ENCODE measurements around the gene PAWR.

PAWR gene

GRCh38 chr12:79698966-79699365 lies 8.2 kb upstream of the PAWR start:
- H3K4me1 ChIP-seq (ENCODE audit: control insufficient read depth, insufficient read depth, low read length, poor library complexity, severe bottlenecking): no peaks in the 10 kb centered on the region
- H3K9me3 ChIP-seq (ENCODE audit: control insufficient read depth, low read length): no peaks in the 10 kb centered on the region
- H3K4me3 ChIP-seq (ENCODE audit: extremely low read depth, insufficient read depth, low read length, poor library complexity, severe bottlenecking): no peak overlapping the region
- no peaks in the 10 kb centered on the region for H3K36me3 ChIP-seq (ENCODE audit: control insufficient read depth, insufficient read depth, low read length)
- no peak overlapping the region for H3K27ac ChIP-seq (ENCODE audit: low read depth, low read length, severe bottlenecking)
- 89 to 93% methylated on average over 1 to 3 of the region's 3 CpGs for WGBS, 2 experiments (ENCODE audit: insufficient coverage in 2 of 2)

DNA sequence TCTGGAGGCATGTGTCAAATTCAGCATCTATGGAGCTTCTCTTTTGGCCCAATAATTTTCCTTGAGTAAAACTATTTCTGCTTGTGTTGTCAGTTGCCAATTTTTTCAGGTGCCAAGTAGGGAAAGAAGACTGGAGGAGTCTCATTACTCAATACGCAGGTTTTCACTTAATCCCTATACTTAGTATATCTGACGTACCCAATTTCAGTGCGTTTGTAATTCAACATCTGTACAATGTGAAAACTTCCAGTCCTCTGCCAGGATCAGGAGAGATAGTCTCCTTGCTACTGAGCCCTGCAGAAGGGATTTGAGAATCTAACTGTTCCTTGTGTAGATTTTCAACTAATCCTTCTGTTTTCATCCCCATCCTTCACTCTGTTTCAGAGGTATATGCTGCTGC lies 5.7 kb upstream of the PAWR start:
- Histone ChIP-seq H3K9me3 (ENCODE audit: control insufficient read depth, low read length) (no peaks in the 10 kb centered on the region), H3K4me1 (ENCODE audit: control insufficient read depth, insufficient read depth, low read length, poor library complexity, severe bottlenecking) (peaks cover 5% of the 10 kb centered on the region), H3K4me3 (ENCODE audit: extremely low read depth, insufficient read depth, low read length, poor library complexity, severe bottlenecking) (no peak overlapping the region), H3K27ac (ENCODE audit: low read depth, low read length, severe bottlenecking) (no peak overlapping the region), H3K36me3 (ENCODE audit: control insufficient read depth, insufficient read depth, low read length) (no peaks in the 10 kb centered on the region)
- whole genome bisulfite sequencing, 2 experiments (ENCODE audit: insufficient coverage in 2 of 2): 94% methylated on average over 3 of the region's 3 CpGs; no CpG with 5 or more reads in 1 of the 2 experiments

DNA sequence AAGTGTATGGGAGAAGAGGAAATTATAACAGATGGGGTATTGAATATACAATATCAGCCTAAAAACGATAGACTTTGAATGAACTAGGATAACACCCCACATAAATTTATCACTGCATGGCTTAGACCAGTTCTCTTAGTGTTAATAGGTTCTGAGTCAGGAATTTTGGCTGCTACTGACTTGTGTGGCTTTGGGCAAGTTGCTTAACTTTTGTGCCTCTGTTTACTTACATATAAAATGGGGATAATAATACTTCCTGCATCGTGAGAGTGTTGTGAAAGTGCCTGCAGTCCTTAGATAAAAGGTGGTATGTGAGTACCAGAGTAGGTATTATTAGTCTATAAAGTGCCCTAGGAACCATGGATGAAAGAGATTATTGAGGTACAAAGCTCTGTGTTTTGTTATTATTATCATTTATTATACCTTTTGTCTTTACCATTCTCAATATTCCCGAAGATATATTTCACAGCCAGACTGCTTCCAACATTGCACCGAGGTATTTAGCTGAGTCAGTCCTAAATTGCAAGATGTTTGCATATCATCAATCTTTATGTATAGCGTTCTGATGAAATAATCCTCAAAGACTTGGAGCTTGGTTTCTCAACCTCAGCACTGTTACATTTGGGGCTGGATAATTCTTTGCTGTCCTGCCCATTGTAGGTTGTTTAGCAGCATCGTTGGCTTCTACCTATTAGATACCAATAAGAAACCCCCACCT lies 2.3 kb upstream of the PAWR start:
- H3K27ac ChIP-seq (ENCODE audit: low read depth, low read length, severe bottlenecking): no peak overlapping the region
- H3K9me3 ChIP-seq (ENCODE audit: control insufficient read depth, low read length): no peaks in the 10 kb centered on the region
- 83% methylated on average over 4 of the region's 6 CpGs; no CpG with 5 or more reads in 1 of the 2 experiments for WGBS, 2 experiments (ENCODE audit: insufficient coverage in 2 of 2)
- peaks cover 5% of the 10 kb centered on the region for H3K4me1 ChIP-seq (ENCODE audit: control insufficient read depth, insufficient read depth, low read length, poor library complexity, severe bottlenecking)
- no peaks in the 10 kb centered on the region for H3K36me3 ChIP-seq (ENCODE audit: control insufficient read depth, insufficient read depth, low read length)
- H3K4me3 ChIP-seq (ENCODE audit: extremely low read depth, insufficient read depth, low read length, poor library complexity, severe bottlenecking): no peak overlapping the region

DNA sequence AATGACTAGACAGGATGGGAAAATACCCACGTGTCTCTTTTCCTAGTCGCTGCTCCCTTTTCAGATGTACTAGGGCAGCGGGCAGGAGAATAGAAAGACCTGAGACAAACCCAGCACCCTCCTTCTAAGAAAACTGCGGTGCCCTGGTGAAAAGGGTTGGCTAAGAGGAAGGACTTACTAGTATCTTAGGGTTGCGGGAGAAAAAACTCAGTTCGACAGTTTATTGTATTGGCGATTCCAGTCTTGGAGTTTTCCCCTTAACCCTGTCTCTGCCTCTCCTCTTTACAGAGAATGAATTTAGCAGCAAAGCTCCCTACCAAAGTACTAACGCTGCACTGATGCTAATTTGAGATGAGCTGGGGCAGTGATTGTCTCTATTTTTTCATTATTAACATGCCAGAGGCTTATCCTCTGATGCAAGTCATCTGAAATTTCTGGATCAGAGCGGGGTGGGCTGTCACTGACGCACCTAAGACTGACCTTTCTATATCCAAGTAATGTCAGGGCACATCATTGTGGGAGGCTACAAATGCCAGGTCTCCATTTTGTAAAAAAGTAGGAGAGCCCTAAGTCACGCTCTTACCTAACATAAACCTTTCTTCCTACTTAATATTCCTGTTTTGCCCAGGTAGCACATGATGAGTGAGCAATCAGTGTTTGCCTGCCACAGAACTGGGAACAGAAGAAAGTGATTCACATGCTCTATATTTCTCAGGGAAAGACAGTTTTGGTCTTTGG lies 916 bp upstream of the PAWR start:
- H3K4me3 ChIP-seq (ENCODE audit: extremely low read depth, insufficient read depth, low read length, poor library complexity, severe bottlenecking): peak overlapping the region; percentile 81
- 3 to 10% methylated on average over 3 to 5 of the region's 11 CpGs for WGBS, 2 experiments (ENCODE audit: insufficient coverage in 2 of 2)
- peaks cover 5% of the 10 kb centered on the region for H3K4me1 ChIP-seq (ENCODE audit: control insufficient read depth, insufficient read depth, low read length, poor library complexity, severe bottlenecking)
- no peaks in the 10 kb centered on the region for H3K36me3 ChIP-seq (ENCODE audit: control insufficient read depth, insufficient read depth, low read length)
- no peaks in the 10 kb centered on the region for H3K9me3 ChIP-seq (ENCODE audit: control insufficient read depth, low read length)
- H3K27ac ChIP-seq (ENCODE audit: low read depth, low read length, severe bottlenecking): peak overlapping the region; percentile 94

DNA sequence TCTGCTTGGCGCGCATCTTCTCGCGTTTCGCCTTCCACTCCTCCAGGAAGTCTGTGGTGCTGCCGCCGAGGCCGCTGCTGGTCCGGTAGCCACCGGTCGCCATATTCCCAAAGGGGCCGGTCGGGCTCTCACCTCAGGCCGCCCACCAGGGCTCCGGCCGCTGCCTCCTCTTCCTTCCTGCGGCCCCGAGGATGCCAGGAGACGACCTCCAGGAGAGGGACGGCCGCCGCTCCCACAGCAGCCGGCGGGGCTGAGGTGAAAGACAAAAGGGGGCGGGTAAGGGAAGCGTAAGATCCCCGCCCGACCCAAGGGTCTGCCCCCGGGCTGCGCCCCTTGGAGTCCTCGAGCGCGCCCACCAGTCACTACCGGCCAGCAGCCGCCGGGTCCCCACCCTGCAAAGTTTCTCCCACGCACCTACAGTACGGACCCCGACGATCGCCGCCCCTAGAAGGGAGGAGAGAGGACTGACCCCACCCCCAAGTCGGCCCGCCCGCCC lies 574 bp downstream of the PAWR start:
- no peaks in the 10 kb centered on the region for H3K36me3 ChIP-seq (ENCODE audit: control insufficient read depth, insufficient read depth, low read length)
- peak overlapping the region; percentile 81 for H3K4me3 ChIP-seq (ENCODE audit: extremely low read depth, insufficient read depth, low read length, poor library complexity, severe bottlenecking)
- WGBS, 2 experiments (ENCODE audit: insufficient coverage in 2 of 2): 0% methylated on average over 26 to 32 of the region's 45 CpGs
- no peaks in the 10 kb centered on the region for H3K9me3 ChIP-seq (ENCODE audit: control insufficient read depth, low read length)
- peaks cover 6% of the 10 kb centered on the region for H3K4me1 ChIP-seq (ENCODE audit: control insufficient read depth, insufficient read depth, low read length, poor library complexity, severe bottlenecking)
- peak overlapping the region; percentile 75 for H3K27ac ChIP-seq (ENCODE audit: low read depth, low read length, severe bottlenecking)

DNA sequence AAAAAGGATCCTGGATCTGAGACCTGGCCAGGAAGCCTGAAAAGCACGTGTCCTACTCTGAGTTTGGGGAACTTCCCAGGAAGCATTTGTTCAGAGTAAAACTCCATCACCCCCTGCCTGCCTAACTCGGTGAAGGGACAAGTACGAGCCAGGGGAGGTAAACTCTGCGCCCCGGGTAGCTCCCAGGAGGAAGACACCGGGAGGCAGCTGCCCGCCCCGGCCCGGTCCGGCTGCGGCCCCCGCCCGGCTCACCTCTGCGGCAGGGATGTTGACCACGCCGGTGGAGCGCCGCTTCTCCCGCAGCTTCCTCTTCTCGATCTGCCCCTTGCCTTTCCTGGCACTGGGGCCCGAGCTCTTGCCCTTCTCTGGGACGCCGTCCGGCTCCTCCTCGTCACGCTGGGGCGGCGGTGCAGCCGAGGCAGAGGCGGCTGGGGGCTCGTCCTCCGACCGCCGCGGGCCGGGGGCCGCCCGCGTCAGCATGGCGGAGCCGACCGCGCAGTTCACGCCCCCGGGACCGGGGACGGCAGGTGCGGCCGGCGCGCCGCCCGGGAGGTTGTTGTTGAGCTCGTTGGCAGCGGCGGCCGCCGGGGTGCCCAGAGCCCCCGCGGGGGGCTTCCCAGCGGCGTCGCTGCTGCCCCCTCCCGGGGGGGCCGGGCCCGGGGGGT lies 1.2 kb downstream of the PAWR start:
- Histone ChIP-seq H3K4me3 (ENCODE audit: extremely low read depth, insufficient read depth, low read length, poor library complexity, severe bottlenecking) (peak overlapping the region; percentile 81), H3K4me1 (ENCODE audit: control insufficient read depth, insufficient read depth, low read length, poor library complexity, severe bottlenecking) (peaks cover 9% of the 10 kb centered on the region), H3K27ac (ENCODE audit: low read depth, low read length, severe bottlenecking) (peak overlapping the region; percentile 75), H3K9me3 (ENCODE audit: control insufficient read depth, low read length) (no peaks in the 10 kb centered on the region), H3K36me3 (ENCODE audit: control insufficient read depth, insufficient read depth, low read length) (no peaks in the 10 kb centered on the region)
- WGBS, 2 experiments (ENCODE audit: insufficient coverage in 2 of 2): 0% methylated on average over 41 to 50 of the region's 66 CpGs

GRCh38 chr12:79689061-79689476 lies 1.7 kb downstream of the PAWR start:
- peaks cover 9% of the 10 kb centered on the region for H3K4me1 ChIP-seq (ENCODE audit: control insufficient read depth, insufficient read depth, low read length, poor library complexity, severe bottlenecking)
- peak overlapping the region; percentile 75 for H3K27ac ChIP-seq (ENCODE audit: low read depth, low read length, severe bottlenecking)
- 5 to 7% methylated on average over 3 of the region's 6 CpGs for WGBS, 2 experiments (ENCODE audit: insufficient coverage in 2 of 2)
- H3K36me3 ChIP-seq (ENCODE audit: control insufficient read depth, insufficient read depth, low read length): no peaks in the 10 kb centered on the region
- H3K9me3 ChIP-seq (ENCODE audit: control insufficient read depth, low read length): no peaks in the 10 kb centered on the region
- H3K4me3 ChIP-seq (ENCODE audit: extremely low read depth, insufficient read depth, low read length, poor library complexity, severe bottlenecking): peak overlapping the region; percentile 81

- H3K4me3 ChIP-seq (ENCODE audit: extremely low read depth, insufficient read depth, low read length, poor library complexity, severe bottlenecking): peak overlapping the region; percentile 81
- no CpG with 5 or more reads among the region's 6 CpGs for WGBS, 2 experiments (ENCODE audit: insufficient coverage in 2 of 2)
- no peak overlapping the region for H3K27ac ChIP-seq (ENCODE audit: low read depth, low read length, severe bottlenecking)
- H3K9me3 ChIP-seq (ENCODE audit: control insufficient read depth, low read length): no peaks in the 10 kb centered on the region
- peaks cover 9% of the 10 kb centered on the region for H3K4me1 ChIP-seq (ENCODE audit: control insufficient read depth, insufficient read depth, low read length, poor library complexity, severe bottlenecking)
- H3K36me3 ChIP-seq (ENCODE audit: control insufficient read depth, insufficient read depth, low read length): no peaks in the 10 kb centered on the region
These were observed 2.2 kb downstream of the PAWR start for GRCh38 chr12:79688376-79689060.

GRCh38 chr12:79687711-79688260 lies 3.0 kb downstream of the PAWR start:
- Histone ChIP-seq H3K36me3 (ENCODE audit: control insufficient read depth, insufficient read depth, low read length) (no peaks in the 10 kb centered on the region), H3K4me1 (ENCODE audit: control insufficient read depth, insufficient read depth, low read length, poor library complexity, severe bottlenecking) (peaks cover 6% of the 10 kb centered on the region), H3K9me3 (ENCODE audit: control insufficient read depth, low read length) (no peaks in the 10 kb centered on the region), H3K4me3 (ENCODE audit: extremely low read depth, insufficient read depth, low read length, poor library complexity, severe bottlenecking) (peak overlapping the region; percentile 81), H3K27ac (ENCODE audit: low read depth, low read length, severe bottlenecking) (no peak overlapping the region)
- WGBS, 2 experiments (ENCODE audit: insufficient coverage in 2 of 2): no CpG with 5 or more reads among the region's 3 CpGs

GRCh38 chr12:79686171-79686570 lies 4.6 kb downstream of the PAWR start:
- 67% methylated on average over 1 of the region's 2 CpGs; no CpG with 5 or more reads in 1 of the 2 experiments for WGBS, 2 experiments (ENCODE audit: insufficient coverage in 2 of 2)
- H3K4me1 ChIP-seq (ENCODE audit: control insufficient read depth, insufficient read depth, low read length, poor library complexity, severe bottlenecking): peaks cover 9% of the 10 kb centered on the region
- H3K9me3 ChIP-seq (ENCODE audit: control insufficient read depth, low read length): no peaks in the 10 kb centered on the region
- no peaks in the 10 kb centered on the region for H3K36me3 ChIP-seq (ENCODE audit: control insufficient read depth, insufficient read depth, low read length)
- H3K4me3 ChIP-seq (ENCODE audit: extremely low read depth, insufficient read depth, low read length, poor library complexity, severe bottlenecking): no peak overlapping the region
- no peak overlapping the region for H3K27ac ChIP-seq (ENCODE audit: low read depth, low read length, severe bottlenecking)

Data from mesodermal cell (in vitro differentiated cells).